WTC11 (cell line): ENCODE data around the gene GAA. TPM values are rescaled to one million over a fixed set of nuclear protein-coding genes. Genes with fewer than 3 reads are reported as not detected.

Experiments used
- ATAC-seq: fragments of 200-7000 bp; cut with Tn5 transposase; 2 replicates; pipeline ENCODE4 v1.10.0; 2021; ENCODE audit warnings: mild to moderate bottlenecking, moderate library complexity
- CTCF ChIA-PET: fragments of 300-600 bp; sonication (Branson Sonifier 250); formaldehyde crosslinking; loops from one replicate; lab custom pipeline; 2021; ENCODE audit warnings: antibody characterized with exemption; lab: Charles Lee
- POLR2A ChIA-PET: fragments of 350-600 bp; sonication (Branson Sonifier 250); formaldehyde crosslinking; loops from one replicate; lab custom pipeline; 2021; ENCODE audit warnings: antibody characterized with exemption; lab: Charles Lee
- DNase-seq: peaks from one replicate; pipeline ENCODE4 v3.0.0; 2021; ENCODE audit warnings: low spot score
- H3K27ac Mint-ChIP-seq: 2 replicates; pipeline ENCODE4 v1.8.0; 2021; ENCODE audit warnings: mixed read lengths
- H3K27me3 Mint-ChIP-seq: 2 replicates; pipeline ENCODE4 v1.8.0; 2021; ENCODE audit warnings: low read depth, mild to moderate bottlenecking, moderate library complexity, mixed read lengths
- H3K36me3 Mint-ChIP-seq: 2 replicates; pipeline ENCODE4 v1.8.0; 2021; ENCODE audit warnings: mixed read lengths
- H3K4me1 Mint-ChIP-seq: 2 replicates; pipeline ENCODE4 v1.8.0; 2022; ENCODE audit warnings: mixed read lengths
- H3K4me3 Mint-ChIP-seq: 2 replicates; pipeline ENCODE4 v1.8.0; 2021; ENCODE audit warnings: mild to moderate bottlenecking, moderate library complexity, mixed read lengths
- H3K9me3 Mint-ChIP-seq: 2 replicates; pipeline ENCODE4 v1.8.0; 2021; ENCODE audit warnings: mixed read lengths
- ATF2 ChIP-seq: sonication (generic); formaldehyde crosslinking; IDR thresholded peaks from 2 replicates; pipeline ENCODE4 v1.8.1; 2022; ENCODE audit warnings: low read depth, missing genetic modification reagents, borderline replicate concordance
- CTCF ChIP-seq: fragments of 200-600 bp; IDR thresholded peaks from 2 replicates; pipeline ENCODE4 v1.8.0; 2022; ENCODE audit warnings: antibody characterized with exemption
- ETV6 ChIP-seq: sonication (generic); formaldehyde crosslinking; IDR thresholded peaks from 2 replicates; pipeline ENCODE4 v1.8.1; 2022; ENCODE audit warnings: mild to moderate bottlenecking, missing genetic modification reagents
- FOXP4 ChIP-seq: sonication (generic); formaldehyde crosslinking; IDR thresholded peaks from 2 replicates; pipeline ENCODE4 v1.8.0; 2022; ENCODE audit warnings: mild to moderate bottlenecking, missing genetic modification reagents
- GRHL2 ChIP-seq: fragments of 250-450 bp; sonication (Bioruptor Pico); IDR thresholded peaks from 2 replicates; pipeline ENCODE4 v1.8.0; 2022; ENCODE audit warnings: mild to moderate bottlenecking, moderate library complexity; ENCODE audit not compliant: insufficient replicate concordance, severe bottlenecking
- IRF1 ChIP-seq: sonication (generic); formaldehyde crosslinking; IDR thresholded peaks from 2 replicates; pipeline ENCODE4 v1.8.0; 2023; ENCODE audit warnings: missing genetic modification reagents
- IRF2 ChIP-seq: sonication (generic); formaldehyde crosslinking; IDR thresholded peaks from 2 replicates; pipeline ENCODE4 v1.8.0; 2022; ENCODE audit warnings: low read depth, missing genetic modification reagents, borderline replicate concordance
- MLX ChIP-seq: sonication (generic); formaldehyde crosslinking; IDR thresholded peaks from 2 replicates; pipeline ENCODE4 v1.8.1; 2023; ENCODE audit warnings: mild to moderate bottlenecking, missing genetic modification reagents, moderate library complexity
- MXD4 ChIP-seq: fragments of 250-450 bp; sonication (Bioruptor Pico); IDR thresholded peaks from 2 replicates; pipeline ENCODE4 v1.8.0; 2021; ENCODE audit warnings: mild to moderate bottlenecking, moderate library complexity, borderline replicate concordance
- NFATC4 ChIP-seq: fragments of 250-450 bp; sonication (Bioruptor Pico); IDR thresholded peaks from 2 replicates; pipeline ENCODE4 v1.9.0; 2021; ENCODE audit warnings: mild to moderate bottlenecking
- NR1H2 ChIP-seq: sonication (generic); formaldehyde crosslinking; IDR thresholded peaks from 2 replicates; pipeline ENCODE4 v1.9.0; 2021; ENCODE audit warnings: mild to moderate bottlenecking, moderate library complexity, missing genetic modification reagents
- NR3C1 ChIP-seq: sonication (generic); formaldehyde crosslinking; conservative IDR thresholded peaks from 2 replicates; pipeline ENCODE4 v1.8.1; 2023; ENCODE audit warnings: low read depth, mild to moderate bottlenecking, missing genetic modification reagents
- RELA ChIP-seq: sonication (generic); formaldehyde crosslinking; IDR thresholded peaks from 2 replicates; pipeline ENCODE4 v1.8.1; 2022; ENCODE audit warnings: missing genetic modification reagents, mild to moderate bottlenecking, borderline replicate concordance
- SMAD3 ChIP-seq: sonication (generic); formaldehyde crosslinking; IDR thresholded peaks from 2 replicates; pipeline ENCODE4 v1.8.0; 2022; ENCODE audit warnings: missing genetic modification reagents, mild to moderate bottlenecking, borderline replicate concordance
- SOX15 ChIP-seq: fragments of 250-450 bp; sonication (Bioruptor Pico); IDR thresholded peaks from 2 replicates; pipeline ENCODE4 v1.9.0; 2021; ENCODE audit warnings: mild to moderate bottlenecking
- TCF7 ChIP-seq: sonication (generic); formaldehyde crosslinking; IDR thresholded peaks from 2 replicates; pipeline ENCODE4 v1.8.0; 2022; ENCODE audit warnings: mild to moderate bottlenecking, low read depth, missing genetic modification reagents, moderate library complexity
- TEAD1 ChIP-seq: sonication (generic); formaldehyde crosslinking; IDR thresholded peaks from 2 replicates; pipeline ENCODE4 v1.8.0; 2022; ENCODE audit warnings: mild to moderate bottlenecking, missing genetic modification reagents
- USF1 ChIP-seq: sonication (generic); formaldehyde crosslinking; IDR thresholded peaks from 2 replicates; pipeline ENCODE4 v1.8.0; 2022; ENCODE audit warnings: mild to moderate bottlenecking, missing genetic modification reagents
- ZNF121 ChIP-seq: sonication (generic); formaldehyde crosslinking; IDR thresholded peaks from 2 replicates; pipeline ENCODE4 v1.8.0; 2023; ENCODE audit warnings: missing genetic modification reagents
- ZNF138 ChIP-seq: sonication (generic); formaldehyde crosslinking; conservative IDR thresholded peaks from 2 replicates; pipeline ENCODE4 v1.8.1; 2022; ENCODE audit warnings: mild to moderate bottlenecking, moderate library complexity, missing genetic modification reagents
- ZNF219 ChIP-seq: sonication (generic); formaldehyde crosslinking; IDR thresholded peaks from 2 replicates; pipeline ENCODE4 v1.8.0; 2023; ENCODE audit warnings: missing genetic modification reagents, mild to moderate bottlenecking, borderline replicate concordance
- ZNF232 ChIP-seq: sonication (generic); formaldehyde crosslinking; IDR thresholded peaks from 2 replicates; pipeline ENCODE4 v1.8.0; 2022; ENCODE audit warnings: mild to moderate bottlenecking, missing genetic modification reagents
- ZNF396 ChIP-seq: fragments of 250-450 bp; sonication (Bioruptor Pico); IDR thresholded peaks from 2 replicates; pipeline ENCODE4 v1.8.0; 2021; ENCODE audit warnings: mild to moderate bottlenecking, moderate library complexity, borderline replicate concordance
- ZNF532 ChIP-seq: fragments of 250-450 bp; sonication (Bioruptor Pico); IDR thresholded peaks from 2 replicates; pipeline ENCODE4 v1.9.0; 2021; ENCODE audit warnings: mild to moderate bottlenecking, borderline replicate concordance
- ZNF671 ChIP-seq: fragments of 250-450 bp; sonication (Bioruptor Pico); IDR thresholded peaks from 2 replicates; pipeline ENCODE4 v1.8.0; 2021; ENCODE audit warnings: mild to moderate bottlenecking
- total RNA-seq: library from RNA; stranded (reverse); gene quantifications from 3 replicates; pipeline ENCODE4 v1.2.3, GENCODE V29; 2021

Gene GAA
- total RNA-seq, 1 experiment from 2014 or later, result 91.6 TPM

- no peak for TF ChIP-seq ZNF396 (CRISPR knock-in tag)
- TF ChIP-seq ETV6 (CRISPR knock-in tag), result 0 out of 2 replicates have a peak, but pooled peaks have one; percentile 52
- TF ChIP-seq IRF2 (CRISPR knock-in tag), result no peak
- TF ChIP-seq NR1H2 (CRISPR knock-in tag), result no peak
- no peak for TF ChIP-seq ZNF532
- TF ChIP-seq FOXP4 (CRISPR knock-in tag), result no peak
- TF ChIP-seq TEAD1 (CRISPR knock-in tag), result peak; percentile 28; the same call in 1 of the 2 replicates
- TF ChIP-seq NR3C1 (CRISPR knock-in tag), result no peak
- TF ChIP-seq MLX (CRISPR knock-in tag), result no peak
- no peak for TF ChIP-seq CTCF
- no peak for TF ChIP-seq NFATC4 (CRISPR knock-in tag)
- TF ChIP-seq ZNF138 (CRISPR knock-in tag), result 0 out of 2 replicates have a peak, but pooled peaks have one; percentile 36
- TF ChIP-seq ZNF671, result no peak
- no peak; the same call in 1 of the 2 replicates for TF ChIP-seq TCF7 (CRISPR knock-in tag)
- no peak for TF ChIP-seq GRHL2
Observed at GRCh38 chr17:80147035-80147822, 45.8 kb downstream of the GAA start, which contains the start of gene EIF4A3 (continued).

GRCh38 chr17:80151333-80151732 is 50.0 kb downstream of the GAA start:
- H3K27me3 Mint-ChIP-seq, result peaks cover 18% of the 10 kb centered on the region
- peaks cover 14% of the 10 kb centered on the region for H3K36me3 Mint-ChIP-seq
- peaks cover 20% of the 10 kb centered on the region for H3K9me3 Mint-ChIP-seq
- ChIA-PET CTCF (interaction anchor here (0.7 to 1.0 kb wide), 2 partner anchors 50 to 114 kb away, joined by 3 to 4 read pairs; partner anchors contain the start of gene GAA), POLR2A (interaction anchor here (0.5 kb wide), 1 partner anchor 11 kb away, joined by 4 read pairs; no protein-coding TSS in a partner anchor)
- DNase-seq (no peak), ATAC-seq (no peak)
- no peak for TF ChIP-seq ATF2 (CRISPR knock-in tag)
- TF ChIP-seq ZNF121 (CRISPR knock-in tag), result no peak
- TF ChIP-seq IRF1 (CRISPR knock-in tag), result no peak
- TF ChIP-seq SOX15 (CRISPR knock-in tag), result no peak
- no peak for TF ChIP-seq RELA (CRISPR knock-in tag)
- TF ChIP-seq ZNF232, result no peak
- no peak for TF ChIP-seq MXD4 (CRISPR knock-in tag)
- TF ChIP-seq SMAD3 (CRISPR knock-in tag), result no peak
- TF ChIP-seq USF1 (CRISPR knock-in tag), result no peak
- TF ChIP-seq ZNF219, result no peak
- TF ChIP-seq, all 79 proteins: peak for 0
- peaks cover 33% of the 10 kb centered on the region for H3K4me1 Mint-ChIP-seq
- no peak overlapping the region for H3K4me3 Mint-ChIP-seq
- no peak overlapping the region for H3K27ac Mint-ChIP-seq
